OCI-LY3 (cell line): Measurements from ENCODE around the gene SC5D.

Experiments
- H2AFZ ChIP-seq: fragments of 200-600, 300-600 bp; shearing (Covaris generic); 2 replicates; pipeline ENCODE4 v1.6.0; 2014; ENCODE audit warnings: antibody characterized with exemption, low read depth, low read length
- H3K27ac ChIP-seq: fragments of 200-600, 300-600 bp; sonication (generic); 2 replicates; pipeline ENCODE4 v1.5.1; 2014; ENCODE audit warnings: mild to moderate bottlenecking, low read length, moderate library complexity, mixed read lengths
- H3K27me3 ChIP-seq: fragments of 200-600, 300-600 bp; sonication (generic); 2 replicates; pipeline ENCODE4 v1.6.1; 2014; ENCODE audit warnings: low read depth, low read length, mixed read lengths
- H3K36me3 ChIP-seq: fragments of 200-600, 300-600 bp; sonication (generic); replicated peaks from 2 replicates; pipeline ENCODE3; 2014; ENCODE audit warnings: low read depth, low read length, mixed read lengths
- H3K4me1 ChIP-seq: fragments of 300-600, 200-600 bp; sonication (generic); 2 replicates; pipeline ENCODE4 v1.6.1; 2014; ENCODE audit warnings: low read length, mixed read lengths
- H3K4me2 ChIP-seq: fragments of 200-600, 300-600 bp; sonication (generic); 2 replicates; pipeline ENCODE4 v1.6.1; 2014; ENCODE audit warnings: low read length, mixed read lengths
- H3K4me3 ChIP-seq: fragments of 300-600, 200-600 bp; sonication (generic); 2 replicates; pipeline ENCODE4 v1.5.1; 2014; ENCODE audit warnings: antibody characterized with exemption, mild to moderate bottlenecking, low read length, moderate library complexity
- H3K79me2 ChIP-seq: fragments of 300-600, 200-600 bp; shearing (Covaris generic); 2 replicates; pipeline ENCODE4 v1.6.1; 2014; ENCODE audit warnings: mild to moderate bottlenecking, low read length, mixed read lengths
- H3K9ac ChIP-seq: fragments of 300-600, 200-600 bp; shearing (Covaris generic); 2 replicates; pipeline ENCODE4 v1.6.0; 2014; ENCODE audit warnings: mild to moderate bottlenecking, low read length, moderate library complexity
- H3K9me3 ChIP-seq: fragments of 200-600, 300-600 bp; shearing (Covaris generic); 2 replicates; pipeline ENCODE4 v1.6.1; 2014; ENCODE audit warnings: low read length, mixed read lengths; ENCODE audit not compliant: insufficient read depth
- H4K20me1 ChIP-seq: fragments of 200-600, 300-600 bp; sonication (generic); 2 replicates; pipeline ENCODE4 v1.6.1; 2016; ENCODE audit warnings: low read length, mixed read lengths; ENCODE audit not compliant: insufficient read depth
- EZH2phosphoT487 ChIP-seq: fragments of 200-600 bp; shearing (Covaris generic); IDR thresholded peaks from 2 replicates; pipeline ENCODE4 v1.6.1; 2018; ENCODE audit warnings: antibody characterized with exemption, mixed run types, low read depth
- TF ChIP-seq, protein P1 (sequence below): fragments of 200-600, 300-600 bp; sonication (generic); IDR thresholded peaks from 2 replicates; pipeline ENCODE4 v1.5.1; 2014; ENCODE audit warnings: antibody characterized with exemption, low read length, low read depth

Gene SC5D

GRCh38 chr11:121304759-121305158 lies 12.2 kb downstream of the SC5D start:
- H3K27ac ChIP-seq = no peak overlapping the region
- peaks cover 61% of the 10 kb centered on the region for H3K36me3 ChIP-seq

GRCh38 chr11:121308816-121309215 lies 16.2 kb downstream of the SC5D start:
- Histone ChIP-seq H3K79me2 (no peaks in the 10 kb centered on the region), H3K9ac (no peak overlapping the region), H4K20me1 (no peaks in the 10 kb centered on the region), H3K4me1 (peaks cover 35% of the 10 kb centered on the region), H3K27ac (no peak overlapping the region), H3K36me3 (peaks cover 53% of the 10 kb centered on the region), H3K4me2 (no peak overlapping the region), H3K27me3 (no peaks in the 10 kb centered on the region), H2AFZ (no peak overlapping the region), H3K4me3 (no peak overlapping the region), H3K9me3 (no peaks in the 10 kb centered on the region)
- TF ChIP-seq, protein P1, sequence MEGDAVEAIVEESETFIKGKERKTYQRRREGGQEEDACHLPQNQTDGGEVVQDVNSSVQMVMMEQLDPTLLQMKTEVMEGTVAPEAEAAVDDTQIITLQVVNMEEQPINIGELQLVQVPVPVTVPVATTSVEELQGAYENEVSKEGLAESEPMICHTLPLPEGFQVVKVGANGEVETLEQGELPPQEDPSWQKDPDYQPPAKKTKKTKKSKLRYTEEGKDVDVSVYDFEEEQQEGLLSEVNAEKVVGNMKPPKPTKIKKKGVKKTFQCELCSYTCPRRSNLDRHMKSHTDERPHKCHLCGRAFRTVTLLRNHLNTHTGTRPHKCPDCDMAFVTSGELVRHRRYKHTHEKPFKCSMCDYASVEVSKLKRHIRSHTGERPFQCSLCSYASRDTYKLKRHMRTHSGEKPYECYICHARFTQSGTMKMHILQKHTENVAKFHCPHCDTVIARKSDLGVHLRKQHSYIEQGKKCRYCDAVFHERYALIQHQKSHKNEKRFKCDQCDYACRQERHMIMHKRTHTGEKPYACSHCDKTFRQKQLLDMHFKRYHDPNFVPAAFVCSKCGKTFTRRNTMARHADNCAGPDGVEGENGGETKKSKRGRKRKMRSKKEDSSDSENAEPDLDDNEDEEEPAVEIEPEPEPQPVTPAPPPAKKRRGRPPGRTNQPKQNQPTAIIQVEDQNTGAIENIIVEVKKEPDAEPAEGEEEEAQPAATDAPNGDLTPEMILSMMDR = no peak
- TF ChIP-seq EZH2phosphoT487 = no peak

More at GRCh38 chr11:121304759-121305158, 12.2 kb downstream of the SC5D start:
- Histone ChIP-seq H2AFZ (no peak overlapping the region), H3K4me1 (peaks cover 31% of the 10 kb centered on the region), H3K79me2 (peaks cover 36% of the 10 kb centered on the region), H3K4me2 (no peak overlapping the region), H3K9ac (no peak overlapping the region), H3K27me3 (no peaks in the 10 kb centered on the region), H4K20me1 (peaks cover 36% of the 10 kb centered on the region), H3K9me3 (no peaks in the 10 kb centered on the region), H3K4me3 (no peak overlapping the region)
- no peak for TF ChIP-seq EZH2phosphoT487
- TF ChIP-seq, protein P1 = no peak

GRCh38 chr11:121309688-121310087 lies 17.1 kb downstream of the SC5D start:
- H3K79me2 ChIP-seq = no peaks in the 10 kb centered on the region
- H3K4me3 ChIP-seq = peak overlapping the region; percentile 54
- no peaks in the 10 kb centered on the region for H4K20me1 ChIP-seq
- H3K9ac ChIP-seq = peak overlapping the region; percentile 49; the same call in 1 of the 2 replicates
- peak overlapping the region; percentile 77 for H3K4me2 ChIP-seq
- peaks cover 35% of the 10 kb centered on the region for H3K4me1 ChIP-seq
- peaks cover 44% of the 10 kb centered on the region for H3K36me3 ChIP-seq
- H3K9me3 ChIP-seq = no peaks in the 10 kb centered on the region
- TF ChIP-seq, protein P1 = no peak
- TF ChIP-seq EZH2phosphoT487 = no peak
- no peak overlapping the region for H2AFZ ChIP-seq
- peak overlapping the region; percentile 78 for H3K27ac ChIP-seq
- no peaks in the 10 kb centered on the region for H3K27me3 ChIP-seq

GRCh38 chr11:121310908-121311307 lies 18.3 kb downstream of the SC5D start:
- peaks cover 35% of the 10 kb centered on the region for H3K4me1 ChIP-seq
- H3K9me3 ChIP-seq = no peaks in the 10 kb centered on the region
- H4K20me1 ChIP-seq = no peaks in the 10 kb centered on the region
- H3K4me3 ChIP-seq = no peak overlapping the region
- H3K79me2 ChIP-seq = no peaks in the 10 kb centered on the region
- no peak overlapping the region; the same call in 1 of the 2 replicates for H3K27ac ChIP-seq
- H3K36me3 ChIP-seq = peaks cover 38% of the 10 kb centered on the region
- no peaks in the 10 kb centered on the region for H3K27me3 ChIP-seq
- no peak overlapping the region for H2AFZ ChIP-seq
- H3K9ac ChIP-seq = no peak overlapping the region
- peak overlapping the region; percentile 37 for H3K4me2 ChIP-seq
- no peak for TF ChIP-seq EZH2phosphoT487
- TF ChIP-seq, protein P1 = no peak
